BJ (cell line): ENCODE measurements around the gene TMEM139. TPM values are rescaled to one million over a fixed set of nuclear protein-coding genes. Genes with fewer than 3 reads are reported as not detected.

Source experiments
- CTCF ChIA-PET: fragments of 350-600 bp; formaldehyde crosslinking; extraction: SDS; loops from one replicate; lab custom pipeline; 2021; ENCODE audit warnings: antibody characterized with exemption, inconsistent platforms; lab: Yijun Ruan, JAX
- POLR2A ChIA-PET: fragments of 300-600 bp; sonication (Branson Sonifier 250); formaldehyde crosslinking; extraction: SDS; loops from one replicate; lab custom pipeline; 2021; ENCODE audit warnings: antibody characterized with exemption; lab: Charles Lee
- DNase-seq: peaks from one replicate; pipeline ENCODE4 v3.0.0-alpha.2; 2011; ENCODE audit warnings: low read depth
- H3K27me3 ChIP-seq: 2 replicates; pipeline ENCODE4 v1.6.0; 2011; ENCODE audit warnings: low read length; ENCODE audit not compliant: control insufficient read depth, insufficient read depth
- H3K36me3 ChIP-seq: 2 replicates; pipeline ENCODE4 v1.5.1; 2011; ENCODE audit warnings: low read length; ENCODE audit not compliant: control insufficient read depth, insufficient read depth
- H3K4me3 ChIP-seq: 2 replicates; pipeline ENCODE4 v1.5.1; 2011; ENCODE audit warnings: low read depth, mild to moderate bottlenecking, control low read depth, low read length
- CTCF ChIP-seq: IDR thresholded peaks from 2 replicates; pipeline ENCODE4 v1.5.1; 2011; ENCODE audit warnings: low read depth, mild to moderate bottlenecking, control low read depth, inconsistent platforms, low read length, moderate library complexity; ENCODE audit not compliant: insufficient read depth
- polyA plus RNA-seq: library from polyadenylated mRNA; depleted of rRNA; stranded (reverse); fragments of >200 nt; gene quantifications from 2 replicates; pipeline ENCODE4 v1.2.3, GENCODE V29; 2011

The TMEM139 gene
- polyA plus RNA-seq, 1 experiment, result 0.11 TPM

- CTCF ChIA-PET, result interaction anchor here (1.0 to 3.0 kb wide), 4 partner anchors 9 to 142 kb away, joined by 6 to 22 read pairs (median 12); partner anchors contain the start of gene ZYX
- H3K4me3 ChIP-seq, result no peak overlapping the region
- no peaks in the 10 kb centered on the region for H3K36me3 ChIP-seq
- H3K27me3 ChIP-seq, result peaks cover 2% of the 10 kb centered on the region
- POLR2A ChIA-PET, result no interaction called here
- TF ChIP-seq CTCF, result no peak
- DNase-seq, result no peak
Observed at GRCh38 chr7:143238289-143238980, 46.3 kb upstream of the TMEM139 start.

GRCh38 chr7:143239813-143240212, 44.9 kb upstream of the TMEM139 start:
- Histone ChIP-seq H3K27me3 (peaks cover 6% of the 10 kb centered on the region), H3K36me3 (no peaks in the 10 kb centered on the region), H3K4me3 (no peak overlapping the region)
- CTCF ChIA-PET, result interaction anchor here (0.6 to 3.0 kb wide), 37 partner anchors 8 to 682 kb away, joined by 3 to 28 read pairs (median 5); partner anchors contain the start of genes CASP2, CLCN1, GSTK1 and TAS2R40
- DNase-seq, result peak; percentile 63
- POLR2A ChIA-PET, result interaction anchor here (0.6 kb wide), 2 partner anchors 680 to 845 kb away, joined by 5 to 19 read pairs; no protein-coding TSS in a partner anchor
- TF ChIP-seq CTCF, result no peak

GRCh38 chr7:143240291-143241168, 44.2 kb upstream of the TMEM139 start:
- peak; percentile 78 for DNase-seq
- H3K27me3 ChIP-seq, result peaks cover 6% of the 10 kb centered on the region
- ChIA-PET CTCF (interaction anchor here (0.7 to 3.0 kb wide), 44 partner anchors 8 to 260 kb away, joined by 3 to 28 read pairs (median 5); partner anchors contain the start of genes CASP2, CLCN1, GSTK1 and TAS2R40), POLR2A (interaction anchor here (0.6 kb wide), 2 partner anchors 159 to 845 kb away, joined by 3 to 19 read pairs; no protein-coding TSS in a partner anchor)
- no peak overlapping the region for H3K4me3 ChIP-seq
- peak; percentile 88 for TF ChIP-seq CTCF
- no peaks in the 10 kb centered on the region for H3K36me3 ChIP-seq

GRCh38 chr7:143242306-143242705, 42.5 kb upstream of the TMEM139 start:
- POLR2A ChIA-PET, result no interaction called here
- no peak for DNase-seq
- H3K27me3 ChIP-seq, result peaks cover 9% of the 10 kb centered on the region
- CTCF ChIA-PET, result interaction anchor here (2.4 kb wide), 1 partner anchor 175 kb away, joined by 28 read pairs; no protein-coding TSS in a partner anchor
- H3K4me3 ChIP-seq, result no peak overlapping the region
- no peaks in the 10 kb centered on the region for H3K36me3 ChIP-seq
- TF ChIP-seq CTCF, result no peak
